Kidney (tissue), 14 donors: ENCODE data around the gene NAPB. TPM values are rescaled to one million over a fixed set of nuclear protein-coding genes. Genes with fewer than 3 reads are reported as not detected.

Experiments used
- DNase-seq, 5 donors: peaks; one replicate each; pipeline ENCODE4 v3.0.0-alpha.2; 2013 to 2020
- FAIRE-seq: peaks from 2 replicates; lab custom pipeline; 2012; peaks lifted over from hg19 to GRCh38; lab: Jason Lieb, UNC
- H3K27ac ChIP-seq, 2 donors: one replicate each; pipeline ENCODE4 v1.7.0; 2013; ENCODE audit warnings: low read depth in 2 of 2, low read length in 2 of 2, inconsistent platforms in 1 of 2
- H3K27me3 ChIP-seq: one replicate; pipeline ENCODE4 v1.7.1; 2013; ENCODE audit warnings: low read length, inconsistent platforms; ENCODE audit not compliant: control insufficient read depth, insufficient read depth
- H3K36me3 ChIP-seq, 3 donors: one replicate each; pipeline versions ENCODE4 v1.7.0 to v1.7.1; 2013; ENCODE audit warnings: low read length in 3 of 3, control low read depth in 1 of 3, inconsistent platforms in 1 of 3; ENCODE audit not compliant: insufficient read depth in 3 of 3, control insufficient read depth in 2 of 3
- H3K4me1 ChIP-seq, 3 donors: one replicate each; pipeline versions ENCODE4 v1.7.0 to v1.7.1; 2013; ENCODE audit warnings: low read length in 3 of 3, inconsistent platforms in 1 of 3, low read depth in 1 of 3; ENCODE audit not compliant: control insufficient read depth in 2 of 3, insufficient read depth in 2 of 3
- H3K4me3 ChIP-seq, 3 donors: one replicate each; pipeline versions ENCODE4 v1.7.0 to v1.8.1; 2013; ENCODE audit warnings: low read length in 3 of 3, control low read depth in 1 of 3, inconsistent platforms in 1 of 3
- H3K9ac ChIP-seq, 3 donors: one replicate each; pipeline versions ENCODE4 v1.7.0 to v1.7.1; 2013; ENCODE audit warnings: low read length in 3 of 3, control low read depth in 1 of 3, inconsistent platforms in 1 of 3
- H3K9me3 ChIP-seq, 3 donors: one replicate each; pipeline versions ENCODE4 v1.7.0 to v1.7.1; 2013; ENCODE audit warnings: low read length in 3 of 3, control low read depth in 1 of 3, inconsistent platforms in 1 of 3; ENCODE audit not compliant: control insufficient read depth in 2 of 3, insufficient read depth in 1 of 3
- intact Hi-C: fragments of 100-400 bp; cut with DNase I; formaldehyde crosslinking; loops from one replicate; pipeline ENCODE4 v1.11.1; 2022
- polyA plus RNA-seq: library from polyadenylated mRNA; stranded (reverse); fragments of 350-450 nt; fragmentation: Illumina TruSeq; extraction: RNeasy Lipid Tissue Mini Kit (QIAGEN cat#74804); gene quantifications from one replicate; pipeline ENCODE4 v1.2.3, GENCODE V29; 2014; ENCODE audit warnings: low read depth, low replicate concordance; ENCODE audit not compliant: insufficient read depth
- total RNA-seq: library from RNA; stranded (reverse); fragmentation: NEBNext Ultra II Directional; extraction: Animal tissue kit (Norgen Biotek cat#: 25700); gene quantifications from one replicate; pipeline ENCODE4 v1.2.1, GENCODE V29; 2021
- TF ChIP-seq, protein P1 (sequence below): IDR thresholded peaks from 3 replicates; pipeline ENCODE4 v1.5.1; 2012; ENCODE audit warnings: mild to moderate bottlenecking, moderate library complexity, borderline replicate concordance; ENCODE audit not compliant: insufficient read depth; ENCODE audit errors: extremely low read depth
- donor health status: control.
- donor health status: control.
- donor health status: control.
- donor health status: control.
- donor health status: control.
- donor health status: DM: yes; HTN: yes; CAD: no.
- donor health status: Normal renal cell carcinoma (clear cell type).

The NAPB gene
- total and polyA plus RNA-seq, 2 donors from 2014 or later = 5.3 to 9.6 TPM

GRCh38 chr20:23340524-23340923 lies 80.8 kb downstream of the NAPB start:
- H3K4me1 ChIP-seq = no peaks in the 10 kb centered on the region
- FAIRE-seq = no peak
- H3K27me3 ChIP-seq = no peaks in the 10 kb centered on the region
- no peak overlapping the region for H3K27ac ChIP-seq
- H3K9ac ChIP-seq = no peak overlapping the region
- TF ChIP-seq, protein P1, sequence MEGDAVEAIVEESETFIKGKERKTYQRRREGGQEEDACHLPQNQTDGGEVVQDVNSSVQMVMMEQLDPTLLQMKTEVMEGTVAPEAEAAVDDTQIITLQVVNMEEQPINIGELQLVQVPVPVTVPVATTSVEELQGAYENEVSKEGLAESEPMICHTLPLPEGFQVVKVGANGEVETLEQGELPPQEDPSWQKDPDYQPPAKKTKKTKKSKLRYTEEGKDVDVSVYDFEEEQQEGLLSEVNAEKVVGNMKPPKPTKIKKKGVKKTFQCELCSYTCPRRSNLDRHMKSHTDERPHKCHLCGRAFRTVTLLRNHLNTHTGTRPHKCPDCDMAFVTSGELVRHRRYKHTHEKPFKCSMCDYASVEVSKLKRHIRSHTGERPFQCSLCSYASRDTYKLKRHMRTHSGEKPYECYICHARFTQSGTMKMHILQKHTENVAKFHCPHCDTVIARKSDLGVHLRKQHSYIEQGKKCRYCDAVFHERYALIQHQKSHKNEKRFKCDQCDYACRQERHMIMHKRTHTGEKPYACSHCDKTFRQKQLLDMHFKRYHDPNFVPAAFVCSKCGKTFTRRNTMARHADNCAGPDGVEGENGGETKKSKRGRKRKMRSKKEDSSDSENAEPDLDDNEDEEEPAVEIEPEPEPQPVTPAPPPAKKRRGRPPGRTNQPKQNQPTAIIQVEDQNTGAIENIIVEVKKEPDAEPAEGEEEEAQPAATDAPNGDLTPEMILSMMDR = peak; percentile 67
- H3K4me3 ChIP-seq = no peak overlapping the region
- no peaks in the 10 kb centered on the region for H3K9me3 ChIP-seq
- no peaks in the 10 kb centered on the region for H3K36me3 ChIP-seq
- intact Hi-C loops = loop anchor here (5.0 to 10.0 kb wide), 2 partner anchors 648 to 996 kb away; no protein-coding TSS in a partner anchor
- peak in 4 of 5 donors; percentile 70 to 84 (median 73) for DNase-seq

- H3K36me3 ChIP-seq = no peaks in the 10 kb centered on the region
- no peaks in the 10 kb centered on the region for H3K4me1 ChIP-seq
- no peaks in the 10 kb centered on the region for H3K27me3 ChIP-seq
- intact Hi-C loops = loop anchor here (5.0 to 10.0 kb wide), 2 partner anchors 648 to 995 kb away; no protein-coding TSS in a partner anchor
- no peak overlapping the region for H3K27ac ChIP-seq
- DNase-seq (no peak), FAIRE-seq (no peak)
- H3K4me3 ChIP-seq = no peak overlapping the region
- TF ChIP-seq, protein P1 = no peak
- H3K9ac ChIP-seq = no peak overlapping the region
- H3K9me3 ChIP-seq = no peaks in the 10 kb centered on the region
These were observed 81.3 kb downstream of the NAPB start for GRCh38 chr20:23339986-23340385.

- Histone ChIP-seq H3K4me3 (no peak overlapping the region), H3K9me3 (no peaks in the 10 kb centered on the region), H3K36me3 (no peaks in the 10 kb centered on the region), H3K27ac (no peak overlapping the region), H3K9ac (no peak overlapping the region), H3K4me1 (no peaks in the 10 kb centered on the region), H3K27me3 (no peaks in the 10 kb centered on the region)
- TF ChIP-seq, protein P1 = no peak
- DNase-seq (no peak), FAIRE-seq (no peak)
- intact Hi-C loops = no loop called here
These were observed 84.0 kb downstream of the NAPB start for GRCh38 chr20:23337312-23337711.

- Histone ChIP-seq H3K27me3 (no peaks in the 10 kb centered on the region), H3K36me3 (no peaks in the 10 kb centered on the region), H3K4me3 (no peak overlapping the region), H3K27ac (no peak overlapping the region), H3K4me1 (no peaks in the 10 kb centered on the region), H3K9me3 (no peaks in the 10 kb centered on the region), H3K9ac (no peak overlapping the region)
- no peak for DNase-seq
- FAIRE-seq = no peak
- intact Hi-C loops = no loop called here
- TF ChIP-seq, protein P1 = no peak
These were observed 84.8 kb downstream of the NAPB start for GRCh38 chr20:23336476-23336875.
